HepG2 (cell line): ENCODE results near the gene IMPG2. TPM values are rescaled to one million over a fixed set of nuclear protein-coding genes. Genes with fewer than 3 reads are reported as not detected.
A peak's percentile ranks its signal among the peaks of the same experiment; 100 is the strongest.

Source experiments
- ATAC-seq: fragments of 200-7000 bp; cut with Tn5 transposase; 3 replicates; pipeline ENCODE4 v1.9.1; 2020; ENCODE audit warnings: mild to moderate bottlenecking, moderate library complexity
- BruUV-seq: library from RNA; stranded (reverse); fragments of 400-500 nt; replicated peaks from 2 replicates; lab custom pipeline; 2021; lab: Mats Ljungman, UMichigan
- CTCF ChIA-PET: fragments of 300-600 bp; formaldehyde crosslinking; extraction: SDS; loops from one replicate; lab custom pipeline; 2021; ENCODE audit warnings: low total read pairs, inconsistent platforms, low intra/inter-chr PET ratio; lab: Yijun Ruan, JAX
- POLR2A ChIA-PET: fragments of 350-600 bp; sonication (Branson Sonifier 250); formaldehyde crosslinking; loops from one replicate; lab custom pipeline; 2020; ENCODE audit warnings: antibody characterized with exemption, inconsistent platforms; lab: Yijun Ruan, JAX
- DNase-seq: peaks from one replicate; pipeline ENCODE4 v3.0.0-alpha.2; 2015; ENCODE audit warnings: low spot score
- FAIRE-seq: peaks from 3 replicates; lab custom pipeline; 2011; peaks lifted over from hg19 to GRCh38; lab: Jason Lieb, UNC
- H2AFZ ChIP-seq: one replicate; pipeline ENCODE4 v1.6.1; 2011; ENCODE audit warnings: low read length, inconsistent platforms
- H3K27ac ChIP-seq: fragments of 300-600 bp; 3 replicates; pipeline ENCODE4 v1.8.0; 2011; ENCODE audit warnings: mixed run types, mild to moderate bottlenecking, mixed read lengths, low read length, inconsistent platforms; ENCODE audit not compliant: insufficient read depth; ENCODE audit errors: extremely low read length
- H3K27me3 ChIP-seq, 2 experiments: fragments of 200-600 bp in 1 of 2; 2 replicates in 1 of 2; 3 replicates in 1 of 2; pipeline versions ENCODE4 v1.6.0 to v1.8.0; 2011; ENCODE audit warnings: low read length in 2 of 2, mild to moderate bottlenecking in 2 of 2, moderate library complexity in 2 of 2, inconsistent platforms in 1 of 2; ENCODE audit not compliant: insufficient read depth in 2 of 2, control insufficient read depth in 1 of 2
- H3K36me3 ChIP-seq, 2 experiments: fragments of 200-600 bp in 1 of 2; replicated peaks in 1 of 2; 2 replicates in 1 of 2; 3 replicates in 1 of 2; pipeline versions ENCODE4 v1.5.1 to v1.8.0; 2011; ENCODE audit warnings: low read length in 2 of 2, inconsistent platforms in 1 of 2; ENCODE audit not compliant: insufficient read depth in 2 of 2, control insufficient read depth in 1 of 2
- H3K4me1 ChIP-seq: 2 replicates; pipeline ENCODE4 v1.5.1; 2012; ENCODE audit warnings: low read length, inconsistent platforms; ENCODE audit not compliant: insufficient read depth
- H3K4me2 ChIP-seq: 2 replicates; pipeline ENCODE4 v1.6.0; 2011; ENCODE audit warnings: low read depth, low read length, inconsistent platforms
- H3K4me3 ChIP-seq, 3 experiments: fragments of 200-600 bp in 1 of 3; sonication (generic), shearing (Covaris generic) in 1 of 3; replicated peaks in 1 of 3; 2 replicates each; pipeline ENCODE4 v1.5.1; 2011 to 2016; ENCODE audit warnings: low read length in 3 of 3, inconsistent platforms in 2 of 3, low read depth in 2 of 3, mild to moderate bottlenecking in 2 of 3, control low read depth in 1 of 3, mixed read lengths in 1 of 3; ENCODE audit not compliant: insufficient read depth in 1 of 3
- H3K79me2 ChIP-seq: one replicate; pipeline ENCODE4 v1.6.1; 2011; ENCODE audit warnings: low read length, inconsistent platforms; ENCODE audit not compliant: insufficient read depth
- H3K9ac ChIP-seq: 2 replicates; pipeline ENCODE4 v1.6.0; 2011; ENCODE audit warnings: mild to moderate bottlenecking, low read depth, low read length, inconsistent platforms; ENCODE audit not compliant: insufficient read depth
- H3K9me3 ChIP-seq: 2 replicates; pipeline ENCODE4 v1.5.1; 2012; ENCODE audit warnings: mild to moderate bottlenecking, low read length
- H4K20me1 ChIP-seq: 2 replicates; pipeline ENCODE4 v1.6.0; 2011; ENCODE audit warnings: inconsistent platforms, mild to moderate bottlenecking, low read length, moderate library complexity; ENCODE audit not compliant: insufficient read depth
- MAFF ChIP-seq: IDR thresholded peaks from 2 replicates; pipeline ENCODE4 v1.6.1; 2011; ENCODE audit warnings: low read depth, low read length, improper control_type of control experiment
- MAFK ChIP-seq, 2 experiments: IDR thresholded peaks in 1 of 2; conservative IDR thresholded peaks in 1 of 2; 2 replicates each; pipeline ENCODE4 v1.6.1; 2011; ENCODE audit warnings: improper control_type of control experiment in 2 of 2, low read length in 2 of 2
- WGBS: methylation state at CpG from one replicate; pipeline ENCODE4 v1.1.6; 2017; ENCODE audit warnings: low lambda C conversion rate; 5-methylcytosine and 5-hydroxymethylcytosine counted together
- in situ Hi-C: cut with HindIII; loops from 2 replicates; pipeline ENCODE4 v1.10.0; 2017; ENCODE audit warnings: low pct_unique_long_range_greater_than_20kb; ENCODE audit not compliant: extremely low pct_ligation_motif_present
- intact Hi-C: fragments of 100-400 bp; cut with micrococcal nuclease; formaldehyde crosslinking; loops from one replicate; pipeline ENCODE4 v1.10.0; 2022; ENCODE audit not compliant: unreplicated experiment
- polyA plus RNA-seq, 8 experiments: library from polyadenylated mRNA; depleted of rRNA in 3 of 8; stranded (reverse) in 7 of 8; unstranded in 1 of 8; fragments of >200 nt; fragmentation: Illumina TruSeq in 4 of 8; extraction: Trizol in 4 of 8; gene quantifications; 2 replicates each; pipeline versions ENCODE4 v1.2.1 to v1.2.3, GENCODE V29; 2011 to 2016; ENCODE audit warnings: low read depth in 4 of 8, missing spikeins in 1 of 8, mixed read lengths in 1 of 8; ENCODE audit not compliant: insufficient read depth in 1 of 8
- total RNA-seq, 5 experiments: library from RNA; depleted of rRNA; stranded (reverse); fragments of >200 nt; fragmentation: Illumina TruSeq; extraction: Trizol; gene quantifications; 2 replicates each; pipeline ENCODE4 v1.2.3, GENCODE V29; 2016; ENCODE audit warnings: low read depth in 1 of 5
- TF ChIP-seq, protein P1 (sequence below): sonication (generic); formaldehyde crosslinking; IDR thresholded peaks from 2 replicates; pipeline ENCODE4 v1.5.1; 2020; ENCODE audit warnings: missing genetic modification reagents, mild to moderate bottlenecking, borderline replicate concordance
- TF ChIP-seq, protein P2 (sequence below): sonication (generic); formaldehyde crosslinking; IDR thresholded peaks from 2 replicates; pipeline ENCODE4 v1.8.1; 2022; ENCODE audit warnings: mild to moderate bottlenecking, missing genetic modification reagents
- TF ChIP-seq, protein P3 (sequence below): sonication (generic); formaldehyde crosslinking; IDR thresholded peaks from 2 replicates; pipeline ENCODE4 v1.5.0; 2020; ENCODE audit warnings: missing genetic modification reagents, mild to moderate bottlenecking, borderline replicate concordance
- TF ChIP-seq, protein P4 (sequence below): sonication (generic); formaldehyde crosslinking; conservative IDR thresholded peaks from 2 replicates; pipeline ENCODE4 v1.4.0; 2020; ENCODE audit warnings: missing genetic modification reagents

IMPG2 gene
- total and polyA plus RNA-seq, 2 of the 13 experiments (the other 11 are each of a cell fraction or from before 2014, with no cell fraction given), result 0.02 to 0.03 TPM

DNA sequence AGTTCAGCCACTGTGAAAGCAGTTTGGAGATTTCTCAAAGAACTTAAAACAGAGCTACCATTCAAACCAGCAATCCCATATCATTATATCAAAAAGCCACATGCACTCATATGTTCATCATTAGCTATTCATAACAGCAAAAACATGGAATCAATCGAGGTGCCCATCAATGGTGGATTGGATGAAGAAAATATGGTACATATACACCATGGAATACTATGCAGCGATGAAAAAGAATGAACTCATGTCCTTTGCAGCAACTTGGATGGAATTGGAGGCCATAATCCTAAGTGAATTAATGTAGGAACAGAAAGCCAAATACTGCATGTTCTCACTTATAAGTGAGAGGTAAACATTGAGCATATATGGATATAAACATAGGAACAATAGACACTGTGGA lies 32.1 kb downstream of the IMPG2 start (continued):
- TF ChIP-seq, protein P1, sequence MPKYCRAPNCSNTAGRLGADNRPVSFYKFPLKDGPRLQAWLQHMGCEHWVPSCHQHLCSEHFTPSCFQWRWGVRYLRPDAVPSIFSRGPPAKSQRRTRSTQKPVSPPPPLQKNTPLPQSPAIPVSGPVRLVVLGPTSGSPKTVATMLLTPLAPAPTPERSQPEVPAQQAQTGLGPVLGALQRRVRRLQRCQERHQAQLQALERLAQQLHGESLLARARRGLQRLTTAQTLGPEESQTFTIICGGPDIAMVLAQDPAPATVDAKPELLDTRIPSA (CRISPR knock-in tag), result no peak
- TF ChIP-seq, protein P2, sequence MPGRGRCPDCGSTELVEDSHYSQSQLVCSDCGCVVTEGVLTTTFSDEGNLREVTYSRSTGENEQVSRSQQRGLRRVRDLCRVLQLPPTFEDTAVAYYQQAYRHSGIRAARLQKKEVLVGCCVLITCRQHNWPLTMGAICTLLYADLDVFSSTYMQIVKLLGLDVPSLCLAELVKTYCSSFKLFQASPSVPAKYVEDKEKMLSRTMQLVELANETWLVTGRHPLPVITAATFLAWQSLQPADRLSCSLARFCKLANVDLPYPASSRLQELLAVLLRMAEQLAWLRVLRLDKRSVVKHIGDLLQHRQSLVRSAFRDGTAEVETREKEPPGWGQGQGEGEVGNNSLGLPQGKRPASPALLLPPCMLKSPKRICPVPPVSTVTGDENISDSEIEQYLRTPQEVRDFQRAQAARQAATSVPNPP (CRISPR knock-in tag), result no peak
- TF ChIP-seq, all 625 proteins: peak for 0

DNA sequence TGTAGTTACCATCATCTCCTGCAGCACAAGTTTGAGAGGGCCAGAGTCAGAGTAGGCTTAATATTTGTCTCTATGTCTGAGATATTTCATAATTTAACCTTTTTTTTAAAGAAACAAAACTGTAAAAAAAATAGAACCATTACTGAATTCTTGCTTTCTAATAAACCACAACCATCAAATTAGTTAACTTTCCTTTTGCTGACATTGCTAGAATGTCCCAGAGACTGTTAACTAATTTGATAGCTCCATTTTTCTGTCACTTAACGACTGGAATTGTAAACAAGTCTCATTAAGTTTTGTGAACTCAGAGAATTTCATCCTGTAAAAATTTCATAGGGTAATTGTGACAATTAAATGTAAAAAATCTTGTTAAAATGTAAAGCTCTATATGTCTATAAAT lies 35.6 kb downstream of the IMPG2 start:
- H3K4me3 ChIP-seq, result no peak overlapping the region
- no peaks in the 10 kb centered on the region for H3K9me3 ChIP-seq
- no peaks in the 10 kb centered on the region for H3K4me1 ChIP-seq
- no peak for ATAC-seq
- H3K27ac ChIP-seq, result no peak overlapping the region
- no peak for DNase-seq
- CTCF ChIA-PET, result no interaction called here
- in situ Hi-C loops, result no loop called here
- no peak overlapping the region for H3K9ac ChIP-seq
- no peaks in the 10 kb centered on the region for H4K20me1 ChIP-seq
- WGBS, result 6% methylated on average over 1 of the region's 1 CpG
- H3K27me3 ChIP-seq, result no peaks in the 10 kb centered on the region; a peak in 1 of 5 replicates
- intact Hi-C loops, result no loop called here
- TF ChIP-seq MAFK (conservative IDR thresholded peaks at IDR 0.05 in 1 of 2, IDR thresholded peaks at IDR 0.05 in 1 of 2; ENCODE audit: low read length in 2 of 2) (peak; percentile 38 to 69; a peak in 3 of 4 replicates), MAFF (peak; percentile 55)
- TF ChIP-seq, protein P3, sequence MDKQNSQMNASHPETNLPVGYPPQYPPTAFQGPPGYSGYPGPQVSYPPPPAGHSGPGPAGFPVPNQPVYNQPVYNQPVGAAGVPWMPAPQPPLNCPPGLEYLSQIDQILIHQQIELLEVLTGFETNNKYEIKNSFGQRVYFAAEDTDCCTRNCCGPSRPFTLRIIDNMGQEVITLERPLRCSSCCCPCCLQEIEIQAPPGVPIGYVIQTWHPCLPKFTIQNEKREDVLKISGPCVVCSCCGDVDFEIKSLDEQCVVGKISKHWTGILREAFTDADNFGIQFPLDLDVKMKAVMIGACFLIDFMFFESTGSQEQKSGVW, result no peak
- TF ChIP-seq, protein P4, sequence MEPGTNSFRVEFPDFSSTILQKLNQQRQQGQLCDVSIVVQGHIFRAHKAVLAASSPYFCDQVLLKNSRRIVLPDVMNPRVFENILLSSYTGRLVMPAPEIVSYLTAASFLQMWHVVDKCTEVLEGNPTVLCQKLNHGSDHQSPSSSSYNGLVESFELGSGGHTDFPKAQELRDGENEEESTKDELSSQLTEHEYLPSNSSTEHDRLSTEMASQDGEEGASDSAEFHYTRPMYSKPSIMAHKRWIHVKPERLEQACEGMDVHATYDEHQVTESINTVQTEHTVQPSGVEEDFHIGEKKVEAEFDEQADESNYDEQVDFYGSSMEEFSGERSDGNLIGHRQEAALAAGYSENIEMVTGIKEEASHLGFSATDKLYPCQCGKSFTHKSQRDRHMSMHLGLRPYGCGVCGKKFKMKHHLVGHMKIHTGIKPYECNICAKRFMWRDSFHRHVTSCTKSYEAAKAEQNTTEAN (CRISPR knock-in tag), result no peak
- no peaks in the 10 kb centered on the region for H3K79me2 ChIP-seq
- no peak for FAIRE-seq
- no peaks in the 10 kb centered on the region for H3K36me3 ChIP-seq
- no peak overlapping the region for H3K4me2 ChIP-seq
- POLR2A ChIA-PET, result no interaction called here
- no peak overlapping the region for H2AFZ ChIP-seq
- BruUV-seq, result no TSS peak
